Measurements from ENCODE around the gene GDF9.

DNA sequence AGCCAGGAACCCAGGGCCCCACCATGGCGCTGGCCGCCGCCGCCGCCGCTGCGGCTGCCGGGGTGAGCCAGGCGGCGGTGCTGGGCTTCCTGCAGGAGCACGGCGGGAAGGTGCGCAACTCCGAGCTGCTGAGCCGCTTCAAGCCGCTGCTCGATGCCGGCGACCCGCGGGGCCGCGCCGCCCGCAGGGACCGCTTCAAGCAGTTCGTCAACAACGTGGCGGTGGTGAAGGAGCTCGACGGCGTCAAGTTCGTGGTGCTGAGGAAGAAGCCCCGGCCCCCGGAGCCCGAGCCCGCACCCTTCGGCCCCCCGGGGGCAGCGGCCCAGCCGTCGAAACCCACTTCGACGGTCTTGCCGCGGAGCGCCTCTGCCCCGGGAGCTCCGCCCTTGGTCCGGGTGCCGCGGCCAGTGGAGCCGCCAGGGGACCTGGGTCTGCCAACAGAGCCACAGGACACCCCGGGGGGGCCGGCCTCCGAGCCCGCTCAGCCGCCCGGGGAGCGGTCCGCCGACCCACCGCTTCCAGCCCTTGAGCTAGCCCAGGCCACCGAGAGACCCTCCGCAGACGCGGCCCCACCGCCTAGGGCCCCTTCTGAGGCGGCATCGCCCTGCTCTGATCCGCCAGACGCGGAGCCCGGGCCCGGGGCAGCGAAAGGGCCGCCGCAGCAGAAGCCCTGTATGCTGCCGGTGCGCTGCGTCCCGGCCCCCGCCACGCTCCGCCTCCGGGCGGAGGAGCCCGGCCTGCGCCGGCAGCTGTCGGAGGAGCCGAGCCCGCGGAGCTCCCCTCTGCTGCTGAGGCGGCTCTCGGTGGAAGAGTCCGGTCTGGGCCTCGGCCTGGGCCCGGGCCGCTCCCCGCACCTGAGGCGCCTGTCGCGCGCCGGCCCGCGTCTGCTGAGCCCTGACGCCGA is 52.4 kb downstream of the GDF9 start:
- TF ChIP-seq CTCF (conservative IDR thresholded peaks at IDR 0.05) (no peak), EZH2 (IDR thresholded peaks at IDR 0.05; ENCODE audit: low read depth) (no peak)

Data from PC-9 (cell line).